HEK293 (cell line): Measurements from ENCODE around the gene CCDC40.

Experiments used
- CTCF ChIA-PET: fragments of 350-600 bp; formaldehyde crosslinking; extraction: SDS; loops from one replicate; lab custom pipeline; 2021; ENCODE audit warnings: antibody characterized with exemption; lab: Yijun Ruan, JAX
- POLR2A ChIA-PET: fragments of 300-600 bp; formaldehyde crosslinking; extraction: SDS; loops from one replicate; lab custom pipeline; 2020; ENCODE audit warnings: antibody characterized with exemption, inconsistent platforms; lab: Yijun Ruan, JAX
- H3K27ac ChIP-seq: fragments of 200-500 bp; sonication (Bioruptor generic); 2 replicates; pipeline ENCODE4 v1.5.1; 2014; ENCODE audit warnings: low read depth, low read length, control low read depth, inconsistent platforms; ENCODE audit errors: extremely low read depth
- H3K36me3 ChIP-seq, 2 experiments: fragments of 200-500 bp in 1 of 2; sonication (Bioruptor generic) in 1 of 2; 1 replicate in 1 of 2; 2 replicates in 1 of 2; pipeline ENCODE4 v1.5.1; 2014 to 2017; ENCODE audit warnings: inconsistent platforms in 2 of 2, low read length in 2 of 2; ENCODE audit not compliant: control insufficient read depth in 2 of 2, insufficient read depth in 1 of 2
- H3K4me1 ChIP-seq: fragments of 200-500 bp; sonication (Bioruptor generic); 2 replicates; pipeline ENCODE4 v1.5.1; 2014; ENCODE audit warnings: mild to moderate bottlenecking, low read length, inconsistent platforms; ENCODE audit not compliant: control insufficient read depth, insufficient read depth
- H3K4me3 ChIP-seq: 2 replicates; pipeline ENCODE4 v1.5.1; 2011; ENCODE audit warnings: low read depth, mild to moderate bottlenecking, control low read depth, low read length, moderate library complexity
- H3K9me3 ChIP-seq: fragments of 200-500 bp; sonication (Bioruptor generic); 2 replicates; pipeline ENCODE4 v1.5.1; 2014; ENCODE audit warnings: low read depth, low read length, inconsistent platforms; ENCODE audit not compliant: control insufficient read depth, insufficient read depth
- KLF1 ChIP-seq: fragments of 450-650 bp; formaldehyde crosslinking; IDR thresholded peaks from 2 replicates; pipeline ENCODE4 v1.5.1; 2016; ENCODE audit warnings: missing biosample characterization, missing genetic modification characterization
- OVOL3 ChIP-seq: fragments of 450-650 bp; formaldehyde crosslinking; IDR thresholded peaks from 2 replicates; pipeline ENCODE4 v1.5.1; 2016; ENCODE audit warnings: missing biosample characterization, missing genetic modification characterization
- PRDM1 ChIP-seq: fragments of 450-650 bp; formaldehyde crosslinking; IDR thresholded peaks from 2 replicates; pipeline ENCODE4; 2016; ENCODE audit warnings: missing biosample characterization, missing genetic modification characterization
- ZBTB21 ChIP-seq: fragments of 450-650 bp; formaldehyde crosslinking; IDR thresholded peaks from 2 replicates; pipeline ENCODE4 v1.5.1; 2017; ENCODE audit warnings: missing biosample characterization, missing genetic modification characterization
- ZNF10 ChIP-seq: fragments of 450-650 bp; formaldehyde crosslinking; IDR thresholded peaks from 2 replicates; pipeline ENCODE4 v1.5.1; 2017; ENCODE audit warnings: missing biosample characterization, missing genetic modification characterization
- ZNF146 ChIP-seq: fragments of 450-650 bp; formaldehyde crosslinking; IDR thresholded peaks from 2 replicates; pipeline ENCODE4 v1.5.1; 2016; ENCODE audit warnings: missing biosample characterization, missing genetic modification characterization
- ZNF184 ChIP-seq: fragments of 450-650 bp; IDR thresholded peaks from 2 replicates; pipeline ENCODE4 v1.5.1; 2018; ENCODE audit warnings: missing biosample characterization, mild to moderate bottlenecking, missing genetic modification characterization
- ZNF2 ChIP-seq: fragments of 450-650 bp; formaldehyde crosslinking; IDR thresholded peaks from 2 replicates; pipeline ENCODE4 v1.5.1; 2016; ENCODE audit warnings: missing biosample characterization, missing genetic modification characterization
- ZNF211 ChIP-seq: fragments of 450-650 bp; formaldehyde crosslinking; IDR thresholded peaks from 2 replicates; pipeline ENCODE4 v1.5.1; 2016; ENCODE audit warnings: low read depth, missing biosample characterization, missing genetic modification characterization
- ZNF24 ChIP-seq: fragments of 450-650 bp; formaldehyde crosslinking; IDR thresholded peaks from 2 replicates; pipeline ENCODE4 v1.5.1; 2016; ENCODE audit warnings: missing biosample characterization, missing genetic modification characterization
- ZNF248 ChIP-seq: fragments of 450-650 bp; formaldehyde crosslinking; IDR thresholded peaks from 2 replicates; pipeline ENCODE4 v1.5.1; 2017; ENCODE audit warnings: missing biosample characterization, missing genetic modification characterization
- ZNF426 ChIP-seq: fragments of 450-650 bp; formaldehyde crosslinking; IDR thresholded peaks from 2 replicates; pipeline ENCODE4 v1.5.1; 2017; ENCODE audit warnings: missing biosample characterization, missing genetic modification characterization, mild to moderate bottlenecking, inconsistent platforms, moderate library complexity
- ZNF600 ChIP-seq: fragments of 450-650 bp; formaldehyde crosslinking; IDR thresholded peaks from 2 replicates; pipeline ENCODE4 v1.5.1; 2016; ENCODE audit warnings: missing biosample characterization, missing genetic modification characterization
- ZNF623 ChIP-seq: fragments of 450-650 bp; formaldehyde crosslinking; IDR thresholded peaks from 2 replicates; pipeline ENCODE4 v1.5.1; 2016; ENCODE audit warnings: missing biosample characterization, missing genetic modification characterization
- ZSCAN23 ChIP-seq: fragments of 450-650 bp; formaldehyde crosslinking; IDR thresholded peaks from 2 replicates; pipeline ENCODE4 v1.5.1; 2016; ENCODE audit warnings: missing biosample characterization, missing genetic modification characterization
- TF ChIP-seq, protein P1 (sequence below): fragments of 450-650 bp; formaldehyde crosslinking; IDR thresholded peaks from 2 replicates; pipeline ENCODE4 v1.5.1; 2016; ENCODE audit warnings: missing biosample characterization, missing genetic modification characterization
- TF ChIP-seq, protein P2 (sequence below): fragments of 450-650 bp; formaldehyde crosslinking; IDR thresholded peaks from 2 replicates; pipeline ENCODE4 v1.5.1; 2017; ENCODE audit warnings: missing biosample characterization, missing genetic modification characterization
- TF ChIP-seq, protein P3 (sequence below): fragments of 450-650 bp; IDR thresholded peaks from 2 replicates; pipeline ENCODE4 v1.5.1; 2018; ENCODE audit warnings: missing biosample characterization, missing genetic modification characterization
- TF ChIP-seq, protein P4 (sequence below): fragments of 450-650 bp; formaldehyde crosslinking; IDR thresholded peaks from 2 replicates; pipeline ENCODE4 v1.5.1; 2017; ENCODE audit warnings: missing biosample characterization, missing genetic modification characterization

Gene CCDC40

DNA sequence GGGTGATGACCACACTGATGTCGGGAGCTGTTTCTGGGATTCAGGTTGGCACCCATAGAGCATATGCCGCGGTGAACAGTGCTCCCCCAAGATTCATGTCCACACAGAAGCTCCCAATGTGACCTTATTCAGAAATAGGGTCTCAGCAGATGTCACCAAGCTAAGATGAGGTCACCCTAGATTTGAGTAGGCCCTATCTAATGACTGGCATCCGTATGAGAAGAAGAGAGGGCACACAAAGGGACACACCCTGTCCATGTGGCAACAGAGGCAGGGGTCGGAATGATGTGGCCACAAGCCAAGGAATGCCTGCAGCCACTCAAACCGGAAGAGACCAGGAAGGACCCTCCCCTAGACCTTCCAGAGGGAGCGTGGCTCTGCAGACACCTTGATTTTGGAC, 36.3 kb upstream of the CCDC40 start (continued):
- TF ChIP-seq ZNF211 (tag by site-specific recombination) (no peak), ZBTB21 (tag by site-specific recombination) (no peak), ZNF184 (no peak), ZNF2 (tag by site-specific recombination) (no peak), OVOL3 (tag by site-specific recombination) (no peak), ZNF623 (tag by site-specific recombination) (no peak), ZNF248 (tag by site-specific recombination) (no peak)
- TF ChIP-seq, protein P1, sequence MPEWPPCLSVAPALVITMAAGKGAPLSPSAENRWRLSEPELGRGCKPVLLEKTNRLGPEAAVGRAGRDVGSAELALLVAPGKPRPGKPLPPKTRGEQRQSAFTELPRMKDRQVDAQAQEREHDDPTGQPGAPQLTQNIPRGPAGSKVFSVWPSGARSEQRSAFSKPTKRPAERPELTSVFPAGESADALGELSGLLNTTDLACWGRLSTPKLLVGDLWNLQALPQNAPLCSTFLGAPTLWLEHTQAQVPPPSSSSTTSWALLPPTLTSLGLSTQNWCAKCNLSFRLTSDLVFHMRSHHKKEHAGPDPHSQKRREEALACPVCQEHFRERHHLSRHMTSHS = no peak

DNA sequence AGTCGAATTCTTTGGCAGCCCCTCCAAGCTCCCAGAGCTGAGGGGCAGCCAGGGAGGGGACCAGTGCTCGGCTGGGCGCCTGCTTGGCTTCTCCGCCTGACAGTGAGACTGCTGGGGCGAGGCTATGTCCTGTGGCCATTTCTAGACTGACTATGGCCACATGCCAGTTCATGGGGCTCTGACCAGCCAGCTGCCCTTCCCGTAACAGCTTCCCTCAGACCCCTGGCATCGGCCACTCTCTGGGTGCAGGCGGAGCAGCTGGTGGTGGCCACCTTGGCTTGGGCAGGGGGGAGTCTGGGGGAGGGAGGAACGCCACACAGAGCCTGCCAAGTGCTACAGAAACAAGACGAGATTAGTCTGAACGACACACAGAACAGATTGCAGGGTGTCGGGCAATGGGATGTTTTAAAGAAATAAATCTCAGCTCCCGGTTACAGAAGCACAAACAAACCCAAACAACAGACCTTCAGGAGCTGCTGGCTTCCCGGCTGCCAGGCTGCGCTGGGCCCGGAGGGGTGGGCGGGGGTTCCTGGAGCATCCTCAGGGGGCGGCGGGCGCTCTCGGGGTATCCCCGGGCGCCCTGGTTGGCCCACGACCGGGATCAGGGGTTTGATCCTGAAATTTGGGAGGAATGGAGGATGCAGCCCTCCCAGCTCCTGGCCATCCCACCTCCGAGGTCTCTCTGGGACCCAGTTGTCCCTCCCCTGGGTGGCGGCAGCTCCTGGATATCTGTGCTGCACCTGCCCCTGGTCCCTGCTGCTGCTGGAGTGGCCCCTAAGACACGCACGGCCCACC, 35.3 kb upstream of the CCDC40 start:
- no peak overlapping the region for H3K4me3 ChIP-seq
- H3K9me3 ChIP-seq = no peaks in the 10 kb centered on the region
- H3K27ac ChIP-seq = no peak overlapping the region
- CTCF ChIA-PET = interaction anchor here (0.8 to 1.1 kb wide), 3 partner anchors 20 to 100 kb away, joined by 3 read pairs; partner anchors contain the start of gene GAA
- POLR2A ChIA-PET = no interaction called here
- peaks cover 0 to 5% of the 10 kb centered on the region in 2 experiments; a peak in 2 of 3 replicates for H3K36me3 ChIP-seq
- H3K4me1 ChIP-seq = no peaks in the 10 kb centered on the region
- TF ChIP-seq, protein P2, sequence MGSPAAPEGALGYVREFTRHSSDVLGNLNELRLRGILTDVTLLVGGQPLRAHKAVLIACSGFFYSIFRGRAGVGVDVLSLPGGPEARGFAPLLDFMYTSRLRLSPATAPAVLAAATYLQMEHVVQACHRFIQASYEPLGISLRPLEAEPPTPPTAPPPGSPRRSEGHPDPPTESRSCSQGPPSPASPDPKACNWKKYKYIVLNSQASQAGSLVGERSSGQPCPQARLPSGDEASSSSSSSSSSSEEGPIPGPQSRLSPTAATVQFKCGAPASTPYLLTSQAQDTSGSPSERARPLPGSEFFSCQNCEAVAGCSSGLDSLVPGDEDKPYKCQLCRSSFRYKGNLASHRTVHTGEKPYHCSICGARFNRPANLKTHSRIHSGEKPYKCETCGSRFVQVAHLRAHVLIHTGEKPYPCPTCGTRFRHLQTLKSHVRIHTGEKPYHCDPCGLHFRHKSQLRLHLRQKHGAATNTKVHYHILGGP (tag by site-specific recombination) = no peak
- no peak for TF ChIP-seq ZNF146
- no peak for TF ChIP-seq KLF1 (tag by site-specific recombination)
- TF ChIP-seq, protein P3, sequence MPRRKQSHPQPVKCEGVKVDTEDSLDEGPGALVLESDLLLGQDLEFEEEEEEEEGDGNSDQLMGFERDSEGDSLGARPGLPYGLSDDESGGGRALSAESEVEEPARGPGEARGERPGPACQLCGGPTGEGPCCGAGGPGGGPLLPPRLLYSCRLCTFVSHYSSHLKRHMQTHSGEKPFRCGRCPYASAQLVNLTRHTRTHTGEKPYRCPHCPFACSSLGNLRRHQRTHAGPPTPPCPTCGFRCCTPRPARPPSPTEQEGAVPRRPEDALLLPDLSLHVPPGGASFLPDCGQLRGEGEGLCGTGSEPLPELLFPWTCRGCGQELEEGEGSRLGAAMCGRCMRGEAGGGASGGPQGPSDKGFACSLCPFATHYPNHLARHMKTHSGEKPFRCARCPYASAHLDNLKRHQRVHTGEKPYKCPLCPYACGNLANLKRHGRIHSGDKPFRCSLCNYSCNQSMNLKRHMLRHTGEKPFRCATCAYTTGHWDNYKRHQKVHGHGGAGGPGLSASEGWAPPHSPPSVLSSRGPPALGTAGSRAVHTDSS (tag by site-specific recombination) = no peak
- TF ChIP-seq, protein P4, sequence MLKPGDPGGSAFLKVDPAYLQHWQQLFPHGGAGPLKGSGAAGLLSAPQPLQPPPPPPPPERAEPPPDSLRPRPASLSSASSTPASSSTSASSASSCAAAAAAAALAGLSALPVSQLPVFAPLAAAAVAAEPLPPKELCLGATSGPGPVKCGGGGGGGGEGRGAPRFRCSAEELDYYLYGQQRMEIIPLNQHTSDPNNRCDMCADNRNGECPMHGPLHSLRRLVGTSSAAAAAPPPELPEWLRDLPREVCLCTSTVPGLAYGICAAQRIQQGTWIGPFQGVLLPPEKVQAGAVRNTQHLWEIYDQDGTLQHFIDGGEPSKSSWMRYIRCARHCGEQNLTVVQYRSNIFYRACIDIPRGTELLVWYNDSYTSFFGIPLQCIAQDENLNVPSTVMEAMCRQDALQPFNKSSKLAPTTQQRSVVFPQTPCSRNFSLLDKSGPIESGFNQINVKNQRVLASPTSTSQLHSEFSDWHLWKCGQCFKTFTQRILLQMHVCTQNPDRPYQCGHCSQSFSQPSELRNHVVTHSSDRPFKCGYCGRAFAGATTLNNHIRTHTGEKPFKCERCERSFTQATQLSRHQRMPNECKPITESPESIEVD (tag by site-specific recombination) = no peak
- no peak for TF ChIP-seq ZNF426
- TF ChIP-seq PRDM1 (tag by site-specific recombination) = no peak
- TF ChIP-seq ZNF24 (tag by site-specific recombination) = no peak
- no peak for TF ChIP-seq ZSCAN23 (tag by site-specific recombination)

DNA sequence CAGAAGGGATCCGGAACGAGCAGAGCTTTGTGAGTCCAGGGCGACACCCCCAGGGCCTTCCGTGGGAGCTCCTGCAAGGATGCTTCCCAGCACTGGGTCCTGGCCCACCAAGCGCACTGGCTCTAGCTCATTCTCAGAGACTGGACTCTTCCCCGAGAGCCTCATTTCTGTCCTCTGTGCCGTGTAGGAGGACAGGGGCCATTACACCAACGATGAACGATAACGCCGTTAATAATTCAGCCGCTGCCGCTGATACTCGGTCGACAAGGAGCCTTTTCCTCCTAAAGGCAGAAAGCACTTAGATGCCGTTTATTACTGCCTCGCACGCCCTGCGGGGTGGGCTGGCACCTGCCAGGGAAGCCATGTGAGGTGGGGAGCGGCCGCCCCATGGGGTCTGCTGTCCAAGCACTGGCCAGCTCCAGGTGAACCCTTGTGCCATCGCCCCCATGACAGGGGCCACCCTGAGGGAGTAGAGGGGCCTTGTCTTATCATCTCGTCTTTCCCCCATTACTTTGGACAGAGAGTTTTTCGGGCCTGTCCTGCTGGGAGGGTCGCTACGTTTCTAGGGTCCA, 34.3 kb upstream of the CCDC40 start:
- Histone ChIP-seq H3K4me1 (no peaks in the 10 kb centered on the region), H3K36me3 (peaks cover 0 to 5% of the 10 kb centered on the region in 2 experiments; a peak in 2 of 3 replicates), H3K9me3 (no peaks in the 10 kb centered on the region), H3K27ac (no peak overlapping the region), H3K4me3 (no peak overlapping the region)
- ChIA-PET CTCF (interaction anchor here (5.1 kb wide), 1 partner anchor 8 kb away, joined by 41 read pairs; no protein-coding TSS in a partner anchor), POLR2A (no interaction called here)
- TF ChIP-seq ZNF10 (tag by site-specific recombination) = no peak
- peak; percentile 38; the same call in 1 of the 2 replicates for TF ChIP-seq ZNF600 (tag by site-specific recombination)
- TF ChIP-seq, all 188 proteins: peak for 1
